LNCAP (cell line): ENCODE results near the gene GPRASP3.

Source experiments
- TF ChIP-seq, protein P1 (sequence below): fragments of 450-650 bp; IDR thresholded peaks from 2 replicates; pipeline ENCODE4 v1.5.1; 2017; ENCODE audit warnings: mild to moderate bottlenecking

GPRASP3 gene, protein sequence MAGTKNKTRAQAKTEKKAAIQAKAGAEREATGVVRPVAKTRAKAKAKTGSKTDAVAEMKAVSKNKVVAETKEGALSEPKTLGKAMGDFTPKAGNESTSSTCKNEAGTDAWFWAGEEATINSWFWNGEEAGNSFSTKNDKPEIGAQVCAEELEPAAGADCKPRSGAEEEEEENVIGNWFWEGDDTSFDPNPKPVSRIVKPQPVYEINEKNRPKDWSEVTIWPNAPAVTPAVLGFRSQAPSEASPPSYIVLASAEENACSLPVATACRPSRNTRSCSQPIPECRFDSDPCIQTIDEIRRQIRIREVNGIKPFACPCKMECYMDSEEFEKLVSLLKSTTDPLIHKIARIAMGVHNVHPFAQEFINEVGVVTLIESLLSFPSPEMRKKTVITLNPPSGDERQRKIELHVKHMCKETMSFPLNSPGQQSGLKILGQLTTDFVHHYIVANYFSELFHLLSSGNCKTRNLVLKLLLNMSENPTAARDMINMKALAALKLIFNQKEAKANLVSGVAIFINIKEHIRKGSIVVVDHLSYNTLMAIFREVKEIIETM

DNA sequence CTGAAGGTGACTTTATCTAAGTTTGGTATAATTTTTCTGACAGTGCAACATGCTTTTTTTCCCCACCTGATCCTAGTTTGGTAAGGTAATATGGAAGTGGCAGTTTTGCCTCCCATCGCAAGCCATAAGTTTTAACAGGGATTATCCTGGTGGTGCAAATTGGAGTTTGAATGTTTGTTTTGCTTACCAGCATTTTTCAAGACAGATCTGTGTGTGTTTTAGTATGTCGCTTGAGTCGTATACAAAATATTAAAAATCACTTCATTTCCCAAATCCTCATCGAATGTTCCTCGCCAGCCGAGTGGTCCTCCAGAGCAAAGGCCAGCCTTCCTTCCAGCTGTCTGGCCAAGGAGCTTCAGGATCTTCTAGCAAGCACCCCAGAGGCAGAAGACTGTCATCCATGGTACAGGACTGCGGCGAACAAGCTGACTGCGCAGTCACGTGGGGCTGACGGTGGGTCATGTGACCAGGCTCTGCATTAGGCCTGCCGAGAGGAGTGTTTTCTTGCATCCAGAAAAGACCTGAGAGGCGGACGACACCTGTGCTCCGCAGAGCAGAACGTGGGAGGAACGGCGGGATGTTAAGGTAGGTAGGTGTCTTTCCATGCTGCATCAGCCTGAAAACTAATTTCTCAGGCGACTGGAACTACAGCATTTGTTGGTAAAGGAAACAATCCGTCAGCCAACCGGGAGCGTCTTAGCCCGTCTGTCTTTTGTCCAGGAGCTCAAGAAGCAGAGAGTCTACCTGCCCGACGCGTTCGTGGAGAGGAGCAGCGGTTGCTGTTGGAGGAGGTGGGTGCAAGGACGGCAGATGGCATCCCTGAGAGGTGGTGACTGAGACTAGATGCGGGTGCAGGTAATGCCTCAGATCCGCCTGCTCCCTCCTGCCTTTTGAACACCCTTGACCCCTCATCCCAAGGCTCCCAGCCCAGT, at the start of gene GPRASP3:
Gene GPRASP3, plus strand, starts transcription at position 507 of the 932 bp plus-strand sequence. CDS start 28,253 bp downstream, outside the sequence.
- TF ChIP-seq, protein P1, sequence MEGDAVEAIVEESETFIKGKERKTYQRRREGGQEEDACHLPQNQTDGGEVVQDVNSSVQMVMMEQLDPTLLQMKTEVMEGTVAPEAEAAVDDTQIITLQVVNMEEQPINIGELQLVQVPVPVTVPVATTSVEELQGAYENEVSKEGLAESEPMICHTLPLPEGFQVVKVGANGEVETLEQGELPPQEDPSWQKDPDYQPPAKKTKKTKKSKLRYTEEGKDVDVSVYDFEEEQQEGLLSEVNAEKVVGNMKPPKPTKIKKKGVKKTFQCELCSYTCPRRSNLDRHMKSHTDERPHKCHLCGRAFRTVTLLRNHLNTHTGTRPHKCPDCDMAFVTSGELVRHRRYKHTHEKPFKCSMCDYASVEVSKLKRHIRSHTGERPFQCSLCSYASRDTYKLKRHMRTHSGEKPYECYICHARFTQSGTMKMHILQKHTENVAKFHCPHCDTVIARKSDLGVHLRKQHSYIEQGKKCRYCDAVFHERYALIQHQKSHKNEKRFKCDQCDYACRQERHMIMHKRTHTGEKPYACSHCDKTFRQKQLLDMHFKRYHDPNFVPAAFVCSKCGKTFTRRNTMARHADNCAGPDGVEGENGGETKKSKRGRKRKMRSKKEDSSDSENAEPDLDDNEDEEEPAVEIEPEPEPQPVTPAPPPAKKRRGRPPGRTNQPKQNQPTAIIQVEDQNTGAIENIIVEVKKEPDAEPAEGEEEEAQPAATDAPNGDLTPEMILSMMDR: no peak

DNA sequence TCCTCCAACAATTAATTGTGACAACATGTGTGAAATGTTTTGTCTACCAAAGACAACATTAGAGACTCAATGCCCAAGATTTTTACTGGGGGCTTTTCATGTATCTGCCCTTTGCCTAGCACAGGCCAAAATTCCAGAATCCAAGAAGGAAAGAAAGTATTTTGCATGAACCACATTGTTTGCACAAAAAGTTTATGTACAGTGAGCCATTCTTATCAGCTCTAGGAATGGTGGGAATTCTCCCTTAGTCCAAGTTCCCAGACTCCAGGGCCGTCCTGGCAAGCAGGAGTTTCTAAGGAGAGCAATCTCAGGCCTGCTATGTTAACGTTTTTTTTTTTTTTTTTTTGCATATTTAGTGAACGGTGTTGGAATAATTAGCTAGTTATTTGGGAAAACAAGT, 47.7 kb upstream of the GPRASP3 start:
- TF ChIP-seq, protein P1: no peak

DNA sequence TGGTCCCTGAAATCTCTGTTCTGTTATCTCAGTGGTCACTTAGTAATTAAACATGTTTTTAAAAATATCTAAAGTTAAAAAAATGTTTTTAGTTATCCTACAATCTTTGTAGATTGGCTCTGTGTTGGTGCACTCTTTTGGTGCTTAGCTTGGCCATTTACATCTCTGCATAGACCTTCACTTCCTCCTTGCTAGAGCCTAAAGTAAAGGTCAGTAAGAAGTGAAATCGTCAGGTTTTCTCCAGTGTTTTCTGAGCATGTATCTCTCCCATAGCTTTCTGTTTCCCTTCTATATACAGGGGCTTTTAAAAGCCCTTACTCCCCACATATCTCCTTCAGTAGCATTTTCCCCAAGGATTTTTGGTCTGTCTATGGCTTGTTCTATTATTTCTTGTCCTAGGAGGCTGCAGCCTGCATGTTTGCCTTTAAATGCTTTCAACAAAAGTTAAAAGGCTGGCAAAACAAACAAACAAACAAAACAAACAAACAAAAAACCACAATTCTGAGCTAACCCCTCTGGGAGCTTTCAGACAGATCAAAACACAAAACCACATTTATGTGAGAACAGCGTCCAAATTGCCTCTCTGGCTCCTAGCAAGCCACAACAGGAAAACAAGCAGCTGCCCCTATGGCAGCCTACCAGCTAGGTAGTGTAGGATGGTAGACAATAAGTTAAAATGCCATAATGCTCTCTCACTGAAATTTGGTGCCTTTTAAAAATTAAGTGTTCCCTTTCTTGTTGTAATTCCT, 35.6 kb upstream of the GPRASP3 start:
- TF ChIP-seq, protein P1: no peak

DNA sequence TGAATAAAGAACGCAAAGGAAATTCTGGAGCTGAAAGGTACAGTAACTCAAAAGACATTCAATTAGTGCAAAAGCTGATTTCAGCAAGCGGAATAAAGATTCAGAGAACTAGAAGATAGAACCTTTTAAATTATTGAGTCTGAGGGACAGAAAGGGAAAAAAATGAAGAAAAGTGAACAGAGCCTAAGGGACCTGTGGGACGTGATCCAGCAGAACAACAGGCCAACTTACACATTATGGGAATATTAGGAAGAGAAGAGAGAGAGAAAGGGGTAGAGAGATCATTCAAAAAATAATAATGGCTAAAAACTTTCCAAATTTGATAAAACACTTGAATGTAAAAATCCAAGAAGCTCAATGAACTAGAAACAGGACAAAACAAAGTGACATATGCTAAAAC, 25.8 kb upstream of the GPRASP3 start:
- TF ChIP-seq, protein P1: no peak

DNA sequence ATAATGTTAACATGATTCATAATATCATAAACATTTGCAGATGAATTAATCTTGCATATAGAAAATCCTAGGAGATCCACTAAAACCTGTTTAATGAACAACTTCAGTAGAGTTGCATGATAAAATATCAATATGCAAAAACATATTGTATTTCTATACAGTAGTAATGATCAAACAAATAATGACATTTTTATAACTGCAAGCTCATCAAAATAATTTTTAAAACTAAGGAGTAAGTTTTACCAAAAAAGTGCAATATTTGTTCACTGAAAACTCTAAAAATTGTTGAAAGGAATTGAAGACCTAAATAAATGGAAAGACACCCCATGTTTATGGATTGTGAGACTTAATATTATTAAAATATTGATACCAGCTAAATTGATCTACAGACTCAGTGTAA, 24.2 kb upstream of the GPRASP3 start:
- TF ChIP-seq, protein P1: no peak

DNA sequence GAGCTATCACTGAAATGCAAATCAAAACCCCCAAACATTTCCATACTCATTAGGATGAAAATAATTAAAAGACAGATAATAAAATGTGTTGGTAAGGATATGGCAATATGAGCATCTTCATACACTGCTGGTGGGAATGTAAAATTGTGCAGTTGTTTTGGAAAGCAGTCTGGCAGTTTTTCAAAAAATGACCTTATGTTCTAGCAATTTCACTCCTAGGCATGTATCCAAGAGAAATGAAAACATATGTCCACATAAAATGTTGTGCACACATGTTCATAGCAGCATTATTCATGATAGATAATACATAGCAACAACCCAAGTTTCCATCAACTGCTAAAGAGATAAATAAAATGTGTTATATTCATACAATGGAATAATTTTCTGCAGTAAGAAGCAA, 23.0 kb upstream of the GPRASP3 start:
- TF ChIP-seq, protein P1: no peak

DNA sequence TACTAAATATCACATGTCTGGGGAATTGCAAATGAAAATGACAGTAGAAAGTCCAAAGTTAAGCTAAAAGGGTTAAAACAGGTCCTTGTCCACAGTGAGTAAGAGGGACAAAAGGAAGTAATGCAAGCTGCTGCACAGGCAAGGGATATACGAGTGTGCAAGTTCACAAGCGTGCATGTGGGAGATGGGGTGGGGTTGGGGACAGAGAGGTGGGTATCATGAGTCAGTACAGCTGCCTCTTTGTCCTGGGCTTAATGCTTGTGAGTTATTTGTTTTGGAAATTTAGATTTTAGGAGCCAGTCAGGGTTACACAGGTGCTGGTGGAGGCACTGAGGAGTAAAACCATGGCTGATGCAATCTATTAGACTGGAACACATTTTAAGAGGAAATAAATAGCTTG, 11.6 kb upstream of the GPRASP3 start:
- TF ChIP-seq, protein P1: no peak
